CD4-positive, alpha-beta T cell treated with Interleukin-15 for 1 hour (primary cell): ENCODE measurements around the gene GOPC.
"Not testable (repeated sequence)": the region's sequence is repeated elsewhere in the genome, so short reads cannot be mapped to it uniquely, and the experiment has no call there.

ENCODE experiments used
- DNase-seq: peaks from one replicate; pipeline ENCODE4 v3.0.0-alpha.2; 2020

GOPC gene

GRCh38 chr6:117602151-117602898 is at the start of gene GOPC:
TSS of gene GOPC (minus strand) at chr6:117602511. CDS start at chr6:117602288, 223 bp downstream.
- DNase-seq, result peak; percentile 98

- DNase-seq, result not testable (repeated sequence)
Observed at GRCh38 chr6:117651984-117652383, 49.7 kb upstream of the GOPC start.

DNA sequence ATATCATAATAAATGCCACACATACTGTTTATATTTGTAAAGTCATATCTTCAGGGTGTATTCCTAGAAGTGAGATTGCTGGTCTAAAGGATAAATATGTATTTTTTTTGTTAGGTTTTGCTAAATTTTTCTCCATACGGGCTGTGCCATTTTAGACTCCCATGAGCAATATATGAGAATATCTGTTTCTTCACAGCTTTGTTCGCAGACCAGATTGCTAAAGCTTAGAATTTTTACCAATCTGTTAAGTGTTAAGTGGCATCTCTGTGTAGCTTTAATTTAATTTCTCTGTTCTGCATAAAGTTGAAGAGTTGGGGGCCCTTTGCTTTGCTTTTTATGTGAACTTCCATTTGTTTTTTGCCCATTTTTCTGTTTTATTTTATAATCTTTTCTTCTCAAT is 40.7 kb upstream of the GOPC start:
- DNase-seq, result no peak

DNA sequence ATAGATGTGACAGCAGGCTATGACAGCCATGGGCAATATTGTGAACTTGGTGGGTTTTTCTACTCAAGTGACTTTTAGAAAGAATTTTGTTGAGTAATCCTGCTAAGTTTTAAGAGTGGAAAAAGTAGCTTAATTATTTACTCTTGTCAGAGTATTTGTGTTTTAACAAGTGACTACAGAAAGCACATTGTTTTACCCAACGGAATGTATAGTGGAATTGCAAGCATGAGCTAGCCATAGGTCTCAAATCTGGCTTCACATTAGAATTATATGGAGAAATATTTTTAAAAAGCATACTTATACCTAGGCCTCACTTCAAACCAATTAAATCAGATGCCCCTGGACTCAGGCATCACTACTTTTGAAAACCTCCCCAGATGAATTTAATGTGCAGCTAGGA is 35.5 kb upstream of the GOPC start:
- DNase-seq, result no peak

DNA sequence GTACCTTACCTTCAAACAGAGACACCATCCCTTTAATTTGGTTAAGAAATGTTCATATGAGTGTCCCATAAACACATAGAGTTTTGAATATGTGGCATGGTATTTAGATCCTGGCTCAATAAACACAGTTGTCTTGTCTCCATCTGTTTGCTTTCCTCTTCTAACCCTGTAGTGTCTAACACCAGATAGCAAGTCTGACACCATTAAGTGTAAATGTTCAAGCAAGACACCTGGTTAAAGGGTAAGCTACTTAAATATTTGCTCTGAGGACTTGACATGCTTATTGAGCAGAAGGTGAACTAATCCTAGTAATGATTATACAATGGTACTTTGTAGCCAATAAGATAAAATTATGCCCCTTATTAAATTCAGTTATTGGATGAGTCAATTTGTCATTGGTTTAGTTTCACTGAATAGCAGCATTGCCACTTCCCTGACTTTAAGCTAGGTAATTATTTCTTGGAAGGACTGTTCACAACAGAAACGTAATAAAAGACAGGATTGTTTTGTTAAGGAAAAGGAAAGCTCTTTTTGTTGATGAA is 26.9 kb upstream of the GOPC start:
- no peak for DNase-seq

GRCh38 chr6:117627533-117627932 is 25.2 kb upstream of the GOPC start:
- DNase-seq, result no peak

GRCh38 chr6:117624869-117625481 is 22.7 kb upstream of the GOPC start:
- DNase-seq, result no peak

- no peak for DNase-seq
Observed at GRCh38 chr6:117619178-117619577, 16.9 kb upstream of the GOPC start.

DNA sequence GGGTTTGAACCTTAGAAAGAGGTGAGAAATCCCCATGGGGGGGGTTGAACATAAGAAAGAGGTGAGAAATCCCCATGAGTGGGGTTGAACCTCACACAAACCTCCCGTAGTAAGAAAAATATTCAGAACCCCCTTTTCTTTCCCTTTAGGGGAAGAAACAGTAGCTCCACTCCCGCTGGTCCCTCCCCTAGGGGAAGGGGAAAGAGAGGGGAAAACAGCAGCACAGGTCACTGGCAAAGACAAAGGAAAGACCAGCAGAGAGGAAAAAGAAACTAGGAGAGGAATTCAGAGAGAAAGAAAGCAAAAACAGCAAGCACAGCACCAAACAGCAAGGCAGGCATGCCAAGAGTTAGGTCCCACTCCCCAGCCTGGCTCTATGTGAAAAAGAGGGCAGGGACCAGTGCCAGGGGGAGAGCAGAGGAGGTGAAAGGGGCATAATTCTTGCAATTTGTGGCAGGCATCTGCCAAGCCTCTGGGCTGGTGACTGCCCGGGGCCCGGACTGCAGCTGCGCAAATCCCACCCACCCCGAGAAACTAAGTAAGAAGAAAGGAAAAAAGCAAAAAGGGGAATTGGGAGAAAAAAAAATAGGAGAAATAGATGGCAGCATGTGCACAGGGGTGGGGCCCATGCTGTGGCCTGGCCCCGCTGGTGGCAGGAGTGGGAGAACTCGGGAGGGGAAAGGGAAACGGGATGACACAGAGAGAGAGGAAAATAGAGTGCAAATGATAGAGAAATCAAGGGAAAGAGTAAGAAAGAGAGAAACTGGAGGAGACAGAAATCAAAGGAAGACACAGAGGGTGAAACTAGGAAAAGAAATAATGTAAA is 15.1 kb upstream of the GOPC start:
- DNase-seq, result no peak

GRCh38 chr6:117616391-117617209 is 14.3 kb upstream of the GOPC start:
- DNase-seq, result peak; percentile 74

DNA sequence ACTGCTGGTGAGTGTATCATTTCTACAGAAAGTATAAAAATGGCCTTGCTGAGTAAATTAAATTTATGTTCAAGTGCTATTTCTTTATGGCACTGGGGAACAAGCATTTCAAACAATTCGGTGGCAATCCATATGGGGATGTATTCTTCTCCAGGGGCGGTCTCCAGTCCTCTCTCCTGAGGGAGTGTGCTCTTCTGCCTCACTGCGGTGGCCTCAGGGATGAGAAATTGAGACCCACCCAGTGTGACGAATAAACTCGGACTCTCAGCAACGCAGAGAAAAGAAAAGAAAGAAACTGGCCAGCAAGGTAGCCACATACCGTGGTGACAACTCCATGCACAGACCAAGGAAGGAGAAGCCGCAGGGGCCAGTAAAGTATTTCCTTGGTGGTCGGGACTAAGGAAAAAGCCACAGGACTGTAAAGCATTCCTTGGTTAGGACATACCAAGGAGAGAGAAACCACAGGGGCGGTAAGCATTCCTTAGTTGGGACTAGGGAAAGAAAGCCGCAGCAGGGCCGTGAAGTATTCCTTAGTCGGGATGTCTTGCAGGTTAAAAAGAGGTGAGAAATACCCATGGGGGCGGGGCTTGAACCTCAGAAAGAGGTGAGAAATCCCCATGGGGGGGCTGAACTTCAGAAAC is 13.6 kb upstream of the GOPC start:
- DNase-seq, result no peak

DNA sequence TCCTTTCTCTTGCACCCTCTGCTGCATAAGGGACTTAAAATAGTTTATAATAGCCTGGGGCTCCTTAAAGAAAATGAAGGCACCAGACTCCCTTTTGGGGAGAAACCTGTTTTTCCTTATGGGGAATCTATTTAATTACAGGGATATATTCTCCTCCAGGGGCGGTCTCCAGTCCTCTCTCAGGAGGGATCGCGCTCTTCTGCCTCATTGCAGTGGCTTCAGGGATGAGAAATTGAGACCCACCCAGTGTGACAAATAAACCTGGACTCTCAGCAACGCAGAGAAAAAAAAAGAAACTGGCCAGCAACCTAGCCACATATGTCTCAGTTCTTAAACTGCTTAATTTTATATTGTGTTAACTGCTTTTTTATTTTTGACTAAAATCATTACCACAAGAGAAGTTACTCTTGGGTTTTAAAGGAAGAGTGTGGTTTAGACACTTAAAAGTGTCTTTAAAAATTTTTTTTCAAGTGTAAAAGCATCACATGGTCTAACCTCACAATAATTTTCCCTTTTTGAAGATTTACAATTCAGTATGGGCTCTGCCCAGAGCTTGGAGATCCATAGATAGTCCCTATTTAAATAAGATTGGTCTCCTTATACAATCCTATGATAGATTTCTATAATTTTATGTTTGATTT is 11.7 kb upstream of the GOPC start:
- no peak for DNase-seq

GRCh38 chr6:117607511-117607910 is 5.2 kb upstream of the GOPC start:
- DNase-seq, result no peak

DNA sequence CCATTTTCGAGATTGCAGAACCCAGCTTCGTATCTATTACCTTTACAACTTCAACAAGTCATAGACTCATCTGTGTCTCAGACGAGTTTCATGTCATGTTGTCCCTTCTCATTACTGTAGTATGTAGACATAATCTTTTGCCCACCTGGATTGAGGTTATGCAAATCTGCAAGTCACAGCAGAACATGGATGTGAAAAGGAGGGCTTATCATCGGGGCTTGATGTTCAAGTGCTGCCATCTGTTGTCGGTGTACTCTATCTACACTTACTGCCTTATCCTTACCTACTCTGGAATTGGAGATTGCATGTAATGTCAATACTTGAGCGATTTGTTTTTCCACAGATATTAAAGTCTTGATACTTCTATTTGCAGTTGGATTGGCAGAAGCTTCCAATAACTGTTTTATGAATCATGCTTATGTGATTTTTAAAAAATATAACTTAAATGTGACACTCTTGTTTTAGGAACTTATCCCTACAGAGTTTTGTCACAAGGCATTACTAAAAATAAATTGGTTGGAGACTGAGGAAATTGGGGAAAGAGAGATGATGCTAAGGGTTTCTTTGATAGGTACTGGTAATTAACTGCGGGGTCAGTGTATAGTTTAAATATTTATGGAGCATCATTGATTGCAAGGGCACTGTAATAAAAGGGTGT is 3.0 kb upstream of the GOPC start:
- peak; percentile 40 for DNase-seq

GRCh38 chr6:117603821-117604220 is 1.5 kb upstream of the GOPC start:
- no peak for DNase-seq

- DNase-seq, result no peak
Observed at GRCh38 chr6:117602899-117603588, 733 bp upstream of the GOPC start.

DNA sequence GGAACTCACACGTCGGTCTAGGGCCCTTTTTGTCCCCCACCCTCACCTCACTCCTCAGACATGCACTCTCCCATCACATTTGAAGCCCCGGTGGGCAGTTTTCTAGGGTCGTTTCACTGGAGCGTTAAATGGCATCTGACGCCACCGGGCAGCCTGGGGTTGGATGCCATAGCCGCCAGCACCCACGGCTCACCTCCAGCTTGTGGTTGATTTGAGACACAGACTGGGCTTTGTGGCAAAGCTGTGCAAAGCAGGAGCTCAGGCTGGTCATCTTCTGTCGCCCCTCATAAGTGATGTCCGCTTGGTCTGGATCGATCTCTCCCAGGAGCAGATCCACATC is 530 bp downstream of the GOPC start:
- DNase-seq, result no peak

DNA sequence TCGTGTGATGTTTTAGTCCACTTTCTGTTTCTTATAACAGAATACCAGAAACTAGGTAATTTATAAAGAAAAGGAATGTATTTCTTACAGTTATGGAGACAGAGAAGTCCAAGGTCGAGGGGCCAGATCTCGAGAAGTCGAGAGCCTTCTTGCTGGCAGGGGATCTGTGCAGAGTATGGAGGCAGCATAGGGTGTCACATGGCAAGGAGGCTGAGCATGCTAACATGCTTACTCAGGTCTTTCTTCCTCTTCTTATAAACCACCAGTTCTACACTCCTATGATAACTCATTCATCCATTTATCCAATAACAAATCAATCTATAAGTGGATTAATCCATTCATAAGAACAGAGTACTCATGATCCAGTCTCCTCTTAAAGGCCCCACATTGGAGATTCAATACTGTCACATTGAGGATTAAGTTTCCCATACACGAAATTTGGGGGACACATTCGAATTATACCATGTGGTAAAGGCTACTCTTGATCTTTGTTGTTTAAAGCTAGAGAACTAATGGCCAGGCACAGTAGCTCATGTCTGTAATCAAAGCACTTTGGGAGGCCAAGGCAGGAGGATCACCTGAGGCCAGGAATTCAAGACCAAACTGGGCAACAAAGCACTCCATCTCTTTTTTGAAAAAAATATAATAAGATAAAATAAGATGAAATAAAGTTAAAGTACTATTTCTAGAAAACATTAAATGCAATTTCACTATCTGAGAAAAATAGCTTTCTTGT is 2.1 kb downstream of the GOPC start:
- DNase-seq, result no peak

- DNase-seq, result no peak
Observed at GRCh38 chr6:117597755-117598154, 4.6 kb downstream of the GOPC start.
